HG02642 (cell line): ENCODE data around the gene CAB39L.

Experiments
- ATAC-seq: cut with Tn5 transposase; IDR thresholded peaks from one replicate; pipeline ENCODE4 v1.9.1; 2021; ENCODE audit warnings: mild to moderate bottlenecking; ENCODE audit not compliant: unreplicated experiment, poor library complexity

The CAB39L gene

DNA sequence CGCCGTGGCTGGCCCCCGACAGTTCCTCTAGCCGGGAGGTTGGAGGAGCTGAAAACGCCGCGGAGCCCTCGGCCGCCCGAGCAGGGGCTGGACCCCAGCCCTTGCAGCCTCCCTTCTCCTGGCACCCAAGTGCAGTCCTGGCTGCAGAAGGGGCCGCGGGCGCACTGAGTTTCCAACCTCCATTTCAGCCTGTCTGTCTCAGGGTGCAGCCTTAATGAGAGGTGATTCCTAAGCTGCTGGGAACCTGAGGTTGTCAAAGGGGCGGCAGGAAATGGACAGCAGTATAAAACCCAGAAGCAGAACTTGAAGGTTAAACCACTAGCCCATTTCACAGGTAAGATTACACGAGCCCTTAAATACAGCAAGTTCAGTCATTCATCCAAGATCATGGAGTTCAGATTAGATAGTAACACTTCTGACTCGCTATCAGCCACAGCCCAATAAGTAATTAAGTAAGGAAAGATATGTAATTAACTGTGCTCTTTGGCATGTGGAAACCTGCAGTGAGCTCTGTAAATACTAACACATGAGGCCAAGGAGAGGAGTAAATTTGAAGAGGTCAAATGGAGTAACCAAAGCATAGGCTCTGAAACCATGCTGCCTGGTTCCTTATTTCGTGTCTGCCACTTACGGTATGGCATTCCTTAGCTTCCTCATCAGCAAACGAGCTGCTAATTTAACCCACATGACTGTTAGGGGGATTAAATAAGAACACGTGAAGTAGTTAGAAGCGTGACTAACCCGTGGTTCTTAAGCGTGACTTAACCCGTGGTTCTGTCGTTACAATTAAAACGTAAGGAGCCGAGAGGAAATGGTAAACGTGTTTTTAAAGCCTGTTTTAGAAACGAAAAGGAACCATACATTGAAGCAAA is 896 bp upstream of the CAB39L start:
- no peak for ATAC-seq

DNA sequence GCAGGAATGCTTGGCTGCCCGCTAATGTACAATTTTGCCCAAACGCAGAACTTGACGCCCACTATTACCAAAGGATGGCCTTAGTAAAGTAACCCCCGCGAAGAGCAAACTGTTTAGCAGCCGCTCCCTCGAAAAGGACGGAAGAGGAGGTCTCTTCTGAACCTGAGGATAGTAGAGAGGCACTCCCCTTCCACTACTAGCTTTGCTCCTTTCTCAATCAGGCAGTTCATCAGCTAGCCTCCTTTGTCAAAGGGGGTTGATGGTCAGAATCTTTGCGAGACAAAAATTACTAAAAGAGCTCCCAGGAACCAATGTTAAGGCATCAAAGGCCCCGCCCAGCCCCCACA is 534 bp downstream of the CAB39L start:
- ATAC-seq, result no peak

DNA sequence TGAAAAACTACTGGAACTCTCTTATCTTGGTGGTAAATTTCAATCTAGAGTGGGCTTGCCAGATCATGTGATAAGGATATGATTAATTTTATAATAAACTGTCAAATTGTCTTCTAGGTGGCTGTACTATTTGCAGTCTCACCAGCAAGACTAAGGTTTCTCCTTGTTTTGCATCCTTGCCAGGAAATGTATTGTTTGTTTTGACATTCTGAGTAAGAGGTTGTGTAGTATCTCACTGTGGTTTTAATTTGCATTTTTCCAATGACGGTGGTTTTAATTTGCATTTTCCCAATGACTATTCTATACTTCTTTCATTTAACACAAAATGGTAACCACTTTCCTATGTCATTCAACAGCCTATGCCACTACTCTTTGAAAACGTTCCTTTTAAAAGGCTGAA is 2.0 kb downstream of the CAB39L start:
- ATAC-seq, result no peak

DNA sequence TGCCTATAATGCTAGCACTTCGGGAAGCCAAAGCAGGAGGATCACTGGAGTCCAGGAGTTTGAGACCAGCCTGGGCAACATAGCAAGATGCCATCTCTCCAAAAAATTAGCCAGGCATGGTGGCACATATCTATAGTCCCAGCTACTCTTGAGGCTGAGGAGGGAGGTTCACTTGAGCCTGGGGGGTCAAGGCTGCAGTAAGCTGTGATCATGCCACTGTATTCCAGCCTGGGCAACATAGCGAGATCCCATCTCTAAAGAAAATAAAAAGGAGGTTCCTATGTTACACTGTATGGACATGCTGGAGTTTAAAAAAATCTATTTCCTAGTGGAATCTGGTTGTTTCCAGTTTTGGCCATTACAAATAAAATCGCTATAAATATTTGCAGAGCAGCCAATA is 2.6 kb downstream of the CAB39L start:
- ATAC-seq, result no peak

DNA sequence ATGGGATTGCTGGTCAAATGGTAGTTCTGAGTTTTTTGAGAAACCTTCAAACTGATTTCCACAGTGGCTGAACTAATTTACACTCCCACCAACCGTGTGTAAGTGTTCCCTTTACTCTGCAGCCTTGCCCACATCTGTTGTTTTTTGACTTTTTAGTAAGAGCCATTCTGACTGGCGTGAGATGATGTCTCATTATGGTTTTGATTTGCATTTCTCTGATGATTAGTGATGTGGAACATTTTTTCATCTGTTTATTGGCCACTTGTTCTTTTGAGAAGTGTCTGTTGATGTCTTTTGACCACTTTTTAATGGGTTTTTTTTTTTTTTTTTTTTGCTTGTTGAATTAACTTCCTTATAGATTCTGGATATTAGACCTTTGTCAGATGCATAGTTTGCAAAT is 4.3 kb downstream of the CAB39L start:
- ATAC-seq, result no peak

DNA sequence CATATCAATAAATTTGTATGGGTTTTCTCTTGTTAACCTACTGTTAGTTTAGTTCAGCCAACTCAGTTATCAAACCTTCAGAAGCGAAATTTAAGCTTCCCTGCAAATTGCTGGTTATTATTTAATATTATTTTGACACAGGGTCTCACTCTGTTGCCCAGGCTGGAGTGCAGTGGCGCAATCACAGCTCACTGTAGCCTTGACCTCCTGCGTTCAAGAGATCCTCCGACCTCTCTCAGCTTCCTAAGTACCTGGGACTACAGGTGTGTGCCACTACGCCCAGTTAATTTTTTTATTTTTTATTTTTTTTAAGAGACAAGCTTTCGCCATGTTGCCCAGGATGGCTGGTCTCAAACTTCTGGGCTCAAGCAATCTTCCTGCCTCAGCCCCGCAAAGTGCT is 6.2 kb downstream of the CAB39L start:
- ATAC-seq, result no peak

DNA sequence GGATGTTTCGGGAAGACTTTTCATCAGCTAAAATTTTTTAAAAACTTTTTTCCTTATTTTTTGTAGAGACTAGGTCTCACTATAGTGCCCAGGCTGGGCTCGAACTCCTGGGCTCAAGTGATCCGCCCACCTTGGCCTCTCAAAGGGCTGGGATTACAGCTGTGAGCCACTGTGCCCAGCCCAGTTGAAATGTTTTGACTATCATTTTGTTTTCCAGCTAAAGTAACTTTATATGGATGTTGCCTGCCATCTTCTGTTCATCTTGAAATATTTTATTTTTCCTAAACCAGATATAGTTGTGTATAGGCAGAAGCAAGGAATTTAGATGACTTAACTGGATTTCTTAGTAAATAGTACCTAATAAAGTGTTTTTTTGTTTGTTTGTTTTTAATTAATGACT is 7.0 kb downstream of the CAB39L start:
- ATAC-seq, result no peak

DNA sequence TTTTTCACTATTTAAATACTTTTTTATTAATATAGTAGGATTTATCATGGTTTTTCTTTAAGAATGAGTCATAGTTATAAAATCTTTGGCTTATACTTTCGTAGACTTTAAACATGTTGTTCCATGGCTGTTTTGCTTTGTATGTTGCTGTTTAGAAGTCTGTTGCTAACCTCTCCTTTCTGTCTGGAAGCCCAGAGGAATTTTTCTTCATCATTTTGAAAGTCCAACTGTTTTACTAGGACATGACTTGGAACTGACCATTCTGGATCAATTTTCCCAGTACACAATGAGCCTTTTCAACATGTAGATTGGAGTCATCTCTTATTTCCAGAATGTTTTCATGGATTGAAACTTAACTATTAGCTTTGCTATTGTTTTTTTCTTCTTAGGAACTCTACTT is 7.9 kb downstream of the CAB39L start:
- ATAC-seq, result no peak

DNA sequence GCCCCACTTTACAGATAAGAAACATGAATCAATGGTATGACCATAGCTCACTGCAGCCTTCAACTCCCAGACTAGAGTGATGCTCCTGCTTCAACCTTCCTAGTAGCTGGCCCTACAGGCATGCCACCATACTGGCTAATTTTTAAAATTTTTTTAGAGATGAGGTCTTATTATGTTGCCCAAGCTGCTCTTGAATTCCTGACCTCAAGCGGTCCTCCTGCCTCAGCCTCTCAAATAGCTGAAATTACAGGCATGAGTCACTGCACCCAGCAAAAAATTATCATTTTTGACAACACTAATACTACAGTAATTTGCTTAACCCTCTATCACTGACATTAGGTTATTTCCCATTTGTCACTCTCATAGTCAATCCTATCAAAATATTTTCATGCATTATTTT is 14.7 kb downstream of the CAB39L start:
- no peak for ATAC-seq

DNA sequence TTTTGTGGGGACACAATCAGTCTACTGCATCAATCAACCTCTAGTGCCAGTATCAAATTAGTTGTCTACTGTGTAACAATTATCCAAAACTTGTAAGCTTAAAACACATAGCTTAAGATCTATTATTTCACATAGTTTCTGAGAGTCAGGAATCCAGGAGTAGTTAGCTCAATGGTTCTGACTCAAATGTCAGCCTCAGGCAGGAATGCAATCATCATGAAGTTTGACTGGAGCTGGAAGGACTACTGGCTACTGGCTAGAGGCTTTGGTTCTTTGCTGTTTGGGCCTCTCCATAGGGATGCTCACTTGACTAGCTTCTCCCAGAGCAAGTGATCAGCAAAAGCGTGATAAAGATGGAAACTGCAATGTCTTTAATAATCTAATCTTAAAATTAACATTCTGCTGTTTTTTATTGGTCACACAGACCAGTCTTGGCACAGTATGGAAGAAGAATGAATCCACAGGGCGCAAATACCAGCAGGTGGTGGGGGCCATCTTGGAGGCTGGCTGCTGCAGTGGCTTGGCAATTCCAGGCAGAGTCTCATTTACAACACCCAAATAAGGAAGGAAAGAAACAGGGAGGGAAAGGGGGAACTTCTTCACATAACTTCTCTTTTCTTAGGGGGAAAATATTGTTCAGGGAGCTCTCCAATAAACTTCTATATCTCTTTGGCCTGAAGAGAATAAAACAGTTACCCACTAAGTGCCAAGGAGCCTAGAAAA is 15.7 kb downstream of the CAB39L start:
- no peak for ATAC-seq

DNA sequence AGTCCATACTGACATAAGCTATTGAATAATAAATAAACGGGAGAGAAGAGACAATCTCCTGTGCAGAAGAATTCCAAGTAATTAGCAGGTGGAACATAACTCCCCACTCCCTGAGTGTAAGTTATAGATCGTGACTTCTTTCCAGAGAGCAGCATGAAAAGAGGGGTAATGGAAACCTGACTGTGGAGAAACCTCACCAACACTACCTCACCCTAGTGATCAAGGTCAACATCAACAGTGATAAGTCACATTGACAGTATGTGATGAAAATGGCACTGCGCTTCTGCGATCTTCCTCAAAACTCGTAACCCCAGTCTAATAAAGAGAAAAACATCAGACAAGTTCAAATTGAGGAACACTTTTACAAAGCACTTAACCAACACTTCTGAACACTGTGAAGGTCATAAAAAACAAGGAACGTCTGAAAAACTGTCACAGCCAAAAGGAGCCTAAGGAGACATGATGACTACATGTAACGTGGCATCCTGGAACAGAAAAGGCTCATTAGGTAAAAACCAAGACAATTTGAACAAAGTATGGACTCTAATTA is 19.8 kb downstream of the CAB39L start:
- ATAC-seq, result no peak

DNA sequence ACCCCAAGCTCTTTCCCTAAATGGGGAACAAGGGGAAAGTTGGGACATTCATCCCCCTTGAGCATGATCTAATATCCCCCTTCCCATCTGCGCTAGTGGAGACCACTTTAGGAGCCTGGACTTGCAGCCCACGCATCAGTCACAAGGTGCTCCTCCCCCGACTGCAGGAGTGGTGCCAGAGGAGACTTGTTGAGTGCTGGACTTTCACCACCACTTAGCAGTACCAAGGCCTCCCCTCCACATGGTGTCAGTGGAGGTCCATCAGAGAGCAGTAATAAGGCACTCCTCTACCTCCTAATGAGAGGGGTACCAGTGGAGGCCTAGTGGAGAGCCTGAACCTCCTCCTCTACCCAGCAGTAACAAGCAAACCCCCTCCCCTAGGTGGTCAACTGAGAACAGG is 22.5 kb downstream of the CAB39L start:
- peak; percentile 76 for ATAC-seq

DNA sequence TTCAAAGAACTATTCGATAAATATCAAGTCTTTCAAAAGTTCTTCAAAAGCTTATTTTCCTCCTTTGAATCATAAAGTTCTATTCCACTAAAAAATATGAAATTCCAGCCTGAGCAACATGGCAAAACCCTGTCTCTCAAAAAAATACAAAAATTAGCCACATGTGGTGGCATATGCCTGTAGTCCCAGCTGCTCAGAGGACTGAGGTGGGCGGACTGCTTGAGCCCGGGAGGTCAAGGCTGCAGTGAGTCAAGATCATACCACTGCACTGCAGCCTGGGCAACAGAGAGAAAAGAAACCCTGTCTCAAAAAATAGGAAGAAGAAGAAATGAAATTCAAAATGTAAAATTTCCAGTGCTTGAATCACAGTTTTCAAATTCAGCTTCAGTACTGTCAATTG is 24.6 kb downstream of the CAB39L start:
- no peak for ATAC-seq

DNA sequence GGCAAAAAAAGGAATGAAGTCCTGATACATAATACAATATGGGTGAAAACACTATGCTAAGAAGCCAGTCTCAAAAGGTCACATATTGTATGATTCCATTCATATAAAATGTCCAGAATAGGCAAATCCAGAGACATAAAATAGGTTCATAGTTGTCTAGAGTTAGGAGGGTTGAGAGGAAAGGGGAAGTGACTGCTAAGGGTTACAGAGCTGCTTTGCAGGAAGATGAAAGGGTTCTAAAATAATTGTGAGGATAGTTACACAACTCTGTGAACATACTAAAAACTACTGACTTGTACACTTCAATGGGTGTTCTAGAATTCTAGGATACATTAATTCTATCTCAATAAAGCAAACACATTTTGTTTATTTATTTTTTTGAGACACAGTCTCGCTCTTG is 25.7 kb downstream of the CAB39L start:
- no peak for ATAC-seq

DNA sequence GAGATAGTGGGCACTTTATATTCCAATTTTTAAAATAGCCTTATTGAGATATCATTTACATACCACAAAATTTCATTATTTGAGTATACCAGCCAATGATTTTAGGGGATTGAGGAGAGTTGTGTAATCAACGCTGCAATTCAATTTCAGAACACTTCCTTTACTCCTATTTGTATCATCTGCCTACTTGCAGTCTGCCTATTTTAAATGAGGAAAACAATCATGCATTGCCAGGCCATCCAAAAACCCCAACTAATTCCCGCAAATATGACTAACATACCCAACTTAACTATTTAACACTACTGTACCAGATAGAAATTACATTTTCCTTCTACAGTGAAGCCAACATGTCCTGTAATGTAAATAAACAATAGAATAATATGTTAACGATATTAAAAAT is 26.7 kb downstream of the CAB39L start:
- no peak for ATAC-seq

DNA sequence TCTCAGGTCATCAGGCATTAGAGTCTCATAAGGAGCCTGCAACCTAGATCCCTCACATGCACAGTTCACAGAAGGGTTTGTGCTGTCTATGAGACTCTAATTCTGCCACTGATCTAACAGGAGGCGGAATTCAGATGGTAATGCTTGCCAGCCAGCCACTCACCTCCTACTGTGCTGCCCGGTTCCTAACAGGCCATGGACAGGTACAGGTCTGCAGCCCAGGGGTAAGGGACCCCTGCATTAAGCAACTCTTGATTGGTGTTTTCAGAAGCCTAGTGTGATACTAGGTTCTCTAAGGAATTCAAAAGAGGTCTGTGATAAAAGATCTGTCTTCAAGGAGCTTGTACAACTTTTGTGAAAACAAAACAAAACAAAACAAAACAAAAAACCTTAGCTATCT is 31.1 kb downstream of the CAB39L start:
- no peak for ATAC-seq

DNA sequence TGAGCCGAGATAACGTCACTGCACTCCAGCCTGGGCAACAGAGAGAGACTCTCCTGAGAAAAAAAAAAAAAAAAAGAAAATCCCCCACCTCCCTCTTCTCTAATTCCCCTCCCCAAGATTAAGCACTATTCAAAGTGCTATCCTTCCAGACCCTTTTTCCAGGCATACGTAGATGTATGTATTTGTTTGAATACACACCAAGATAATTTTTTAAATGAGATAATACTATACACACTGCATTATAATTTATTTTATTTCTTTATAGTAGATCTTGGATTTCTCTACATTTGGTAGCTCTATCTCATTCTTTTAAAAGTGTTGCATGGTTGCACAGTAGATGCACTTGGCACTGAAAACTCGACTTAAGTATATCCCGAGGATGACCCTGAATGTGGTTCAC is 32.5 kb downstream of the CAB39L start:
- ATAC-seq, result no peak

DNA sequence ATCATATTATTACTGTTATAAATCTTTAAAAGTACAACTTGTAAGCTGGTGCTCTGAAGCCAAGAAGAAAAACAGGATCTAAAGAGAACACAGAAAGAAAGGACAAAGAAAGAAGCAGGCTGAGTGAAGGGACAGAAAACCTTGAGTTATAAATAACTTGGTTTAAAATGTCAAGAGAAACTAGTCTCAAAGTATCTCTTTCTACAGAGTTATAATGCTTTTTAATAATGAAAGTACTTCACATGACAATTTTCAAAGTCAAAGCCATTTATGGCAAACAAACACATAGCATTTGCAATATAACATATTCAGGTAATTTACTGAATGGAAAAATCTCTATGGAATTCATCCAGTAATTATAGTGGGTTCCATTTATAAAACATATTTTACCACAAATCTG is 33.4 kb downstream of the CAB39L start:
- ATAC-seq, result no peak

DNA sequence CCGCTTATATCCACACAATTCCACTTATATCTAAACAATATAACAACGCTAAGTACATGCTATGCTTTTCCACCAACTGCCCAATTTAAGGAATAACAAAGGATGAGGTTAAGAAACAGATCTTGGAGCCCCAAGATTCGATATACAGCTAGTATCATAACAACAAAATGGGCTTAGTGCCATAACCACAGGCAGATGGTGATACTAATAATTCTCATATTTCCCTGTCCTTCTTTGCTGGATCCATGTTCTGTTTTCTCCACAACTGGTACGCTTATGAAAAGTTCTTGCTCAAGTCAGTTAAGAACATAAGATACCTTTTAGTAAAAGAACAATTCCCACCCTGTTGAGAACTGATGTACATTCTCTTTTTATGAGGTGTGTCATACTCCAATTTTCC is 33.9 kb downstream of the CAB39L start:
- no peak for ATAC-seq

DNA sequence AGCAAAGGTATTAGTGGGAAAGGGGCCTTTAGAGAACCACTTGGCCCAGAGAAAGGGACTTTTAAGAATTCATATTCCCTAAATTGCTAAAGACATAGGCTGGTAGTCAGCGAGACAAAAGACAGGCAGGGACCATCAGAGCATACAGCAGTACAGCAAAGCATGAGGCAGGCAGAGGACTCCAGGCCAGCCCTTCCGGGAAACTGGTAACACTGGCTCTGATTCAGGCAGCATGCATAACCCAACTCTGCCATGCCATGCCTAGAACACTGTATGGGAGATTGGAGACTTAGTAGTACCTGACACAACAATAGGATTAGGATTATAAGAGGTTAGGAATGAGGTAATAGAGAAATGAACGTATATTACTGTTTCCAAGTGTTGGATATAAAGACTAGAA is 34.9 kb downstream of the CAB39L start:
- no peak for ATAC-seq

DNA sequence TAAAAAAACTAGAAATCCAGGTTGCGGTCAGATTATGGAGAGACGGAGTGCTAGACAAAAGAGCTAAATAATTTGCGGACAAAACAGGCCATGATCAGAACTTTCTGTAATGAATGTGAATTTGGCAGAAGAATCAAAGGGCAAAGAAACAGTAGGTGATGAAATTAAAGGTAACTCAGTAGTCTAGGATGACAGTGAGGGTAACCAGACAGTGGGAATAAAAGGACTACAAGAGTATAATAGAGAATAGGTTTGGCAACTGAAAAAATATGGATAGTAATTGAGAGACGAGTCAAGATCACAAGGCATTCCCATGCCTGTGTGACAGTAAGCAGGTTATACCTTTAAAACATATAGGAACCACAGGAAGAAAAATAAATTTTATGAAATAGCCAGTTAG is 35.9 kb downstream of the CAB39L start:
- no peak for ATAC-seq

DNA sequence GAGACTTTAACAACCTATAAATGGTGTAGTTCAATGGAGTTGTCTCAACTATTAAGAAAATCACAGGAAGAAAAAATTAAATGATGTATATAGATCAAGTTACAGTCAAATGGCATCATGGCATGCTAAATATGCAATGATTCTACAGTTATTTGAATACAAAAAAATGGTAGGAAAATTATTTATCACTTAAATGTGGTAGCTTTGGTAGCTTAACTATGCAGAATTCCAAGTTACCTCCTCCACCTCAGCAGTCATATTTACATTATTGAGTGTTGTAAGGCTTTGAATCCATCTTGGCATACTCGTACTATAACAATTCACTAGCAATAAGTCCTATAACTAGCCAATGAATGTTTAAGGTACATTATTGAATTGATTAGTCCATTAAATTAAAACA is 36.8 kb downstream of the CAB39L start:
- ATAC-seq, result no peak
